ENCODE results near the gene UQCRHL.
"Not testable (repeated sequence)": the region's sequence is repeated elsewhere in the genome, so short reads cannot be mapped to it uniquely, and the experiment has no call there.

The UQCRHL gene

GRCh38 chr1:15807549-15807948, at the start of gene UQCRHL:
Gene UQCRHL (minus strand): TSS chr1:15807649. CDS start chr1:15807649, 0 bp downstream.
- DNase-seq = not testable (repeated sequence)

DNA sequence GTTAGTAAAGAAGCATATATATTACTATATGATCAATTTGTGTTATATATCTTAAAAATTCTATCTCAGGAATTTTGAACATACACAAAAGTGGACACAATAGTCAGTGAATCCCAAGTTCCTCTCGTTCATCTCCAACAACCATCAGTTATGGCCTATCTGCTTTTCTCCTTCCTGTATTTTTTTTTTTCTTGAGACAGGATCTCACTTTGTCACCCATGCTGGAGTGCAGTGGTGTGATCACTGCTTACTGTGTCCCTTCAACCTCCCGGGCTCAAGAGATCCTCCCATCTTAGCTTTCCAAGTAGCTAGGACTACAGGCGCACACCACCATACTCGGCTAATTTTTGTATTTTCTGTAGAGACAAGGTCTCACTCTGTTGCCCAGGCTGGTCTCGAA, 49.4 kb upstream of the UQCRHL start:
- DNase-seq = no peak

GRCh38 chr1:15852828-15853302, 45.4 kb upstream of the UQCRHL start:
- DNase-seq = no peak

- DNase-seq = no peak
Observed at GRCh38 chr1:15852036-15852827, 44.8 kb upstream of the UQCRHL start.

DNA sequence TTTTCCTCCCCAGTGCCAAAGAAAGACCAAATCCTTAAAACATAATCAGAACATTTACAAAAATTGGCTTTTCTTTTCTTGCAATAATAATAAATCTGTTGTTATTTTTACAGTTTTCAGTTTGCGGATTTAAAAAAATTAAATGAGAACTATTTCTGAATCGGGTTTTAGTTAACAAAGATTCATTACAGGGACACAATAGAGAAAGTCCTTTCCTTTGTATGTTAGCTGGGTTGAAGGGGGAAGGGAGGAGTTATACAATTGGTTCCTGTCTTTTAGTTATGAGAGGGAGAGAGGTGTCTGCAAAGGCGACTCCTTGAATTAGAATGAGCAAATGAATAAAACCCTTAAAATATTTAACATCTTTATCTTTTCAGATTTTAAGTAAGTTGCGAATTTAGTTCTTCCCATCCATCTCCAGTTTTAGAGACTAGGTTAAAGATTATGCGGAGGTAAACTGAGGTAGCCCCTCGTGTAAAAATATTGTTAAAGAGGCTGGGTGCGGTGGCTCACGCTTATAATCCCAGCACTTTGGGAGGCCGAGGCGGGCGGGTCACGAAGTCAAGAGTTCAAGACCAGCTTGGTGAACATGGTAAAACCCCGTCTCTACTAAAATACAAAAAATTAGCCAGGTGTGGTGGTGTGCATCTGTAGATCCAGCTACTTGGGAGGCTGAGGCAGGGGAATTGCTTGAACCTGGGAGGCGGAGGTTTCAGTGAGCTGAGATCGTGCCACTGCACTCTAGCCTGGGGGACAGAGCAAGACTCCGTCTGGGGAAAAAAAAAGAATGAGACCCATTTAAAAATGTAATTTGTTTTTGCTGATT, 44.0 kb upstream of the UQCRHL start:
- no peak for DNase-seq

- DNase-seq = no peak
Observed at GRCh38 chr1:15850471-15851001, 43.1 kb upstream of the UQCRHL start.

GRCh38 chr1:15849775-15850324, 42.4 kb upstream of the UQCRHL start:
- DNase-seq = no peak

- DNase-seq = peak; percentile 15 to 34 (median 24)
Observed at GRCh38 chr1:15848929-15849774, 41.7 kb upstream of the UQCRHL start.

DNA sequence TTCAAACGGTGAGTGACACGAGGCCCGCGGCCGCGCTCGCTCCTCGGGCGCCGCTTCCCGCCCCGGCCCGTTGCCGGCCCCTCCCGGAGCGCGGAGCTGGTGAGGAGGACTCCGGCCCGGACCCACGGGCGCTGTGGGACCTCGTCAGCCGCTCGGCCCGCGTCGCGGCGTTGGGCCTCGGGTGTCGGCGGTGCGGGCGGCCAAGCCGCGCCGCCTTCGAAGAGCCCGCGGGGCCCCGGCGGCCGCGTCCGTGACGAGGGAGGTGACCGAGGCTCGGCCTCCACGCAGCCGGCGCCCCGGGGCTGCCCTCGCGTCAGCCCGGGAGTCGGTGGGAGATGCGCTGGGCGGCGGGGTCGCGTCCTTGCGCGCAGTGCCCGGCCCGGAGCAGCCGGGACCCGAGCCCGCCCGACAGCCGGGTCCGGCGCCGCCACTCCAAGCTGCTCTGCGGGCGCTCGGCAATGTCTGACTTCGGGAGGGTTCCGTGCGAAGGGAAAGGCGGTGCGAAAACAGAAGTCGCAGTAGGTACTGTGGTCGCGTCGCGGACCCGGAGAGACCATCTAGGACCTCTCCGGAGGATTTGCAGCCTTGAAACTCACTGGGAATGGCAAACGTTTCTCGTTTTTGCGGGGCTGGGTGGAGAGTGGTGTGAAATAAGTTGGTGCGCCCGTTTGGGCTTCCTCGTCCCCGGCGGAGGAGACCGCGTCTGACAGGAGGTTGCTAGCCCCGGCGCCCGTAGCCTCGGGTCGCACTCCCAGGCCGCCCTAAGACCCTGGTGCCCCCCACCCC, 40.9 kb upstream of the UQCRHL start:
- DNase-seq = peak in 3 of 4 experiments; percentile 29 to 36 (median 33)

- DNase-seq = no peak
Observed at GRCh38 chr1:15847893-15848142, 40.4 kb upstream of the UQCRHL start.

GRCh38 chr1:15847100-15847892, 39.8 kb upstream of the UQCRHL start, which contains the start of gene SPEN:
Gene SPEN (plus strand): TSS chr1:15847707. CDS start chr1:15848068, 361 bp downstream.
- peak; percentile 92 to 99 (median 96) for DNase-seq

DNA sequence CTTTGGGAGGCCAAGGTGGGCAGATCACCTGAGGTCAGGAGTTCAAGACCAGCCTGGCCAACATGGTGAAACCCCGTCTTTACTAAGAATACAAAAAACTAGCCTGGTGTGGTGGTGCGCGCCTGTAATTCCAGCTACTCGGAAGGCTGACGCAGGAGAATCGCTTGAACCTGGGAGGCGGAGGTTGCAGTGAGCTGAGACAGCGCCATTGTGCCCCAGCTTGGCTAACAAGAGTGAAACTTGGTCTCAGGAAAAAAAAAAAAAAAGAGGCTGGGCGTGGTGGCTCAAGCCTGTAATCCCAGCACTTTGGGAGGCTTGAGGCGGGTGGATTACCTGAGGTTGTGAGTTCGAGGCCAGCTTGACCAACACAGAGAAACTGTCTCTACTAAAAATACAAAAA, 38.6 kb upstream of the UQCRHL start:
- DNase-seq = not testable (repeated sequence)

DNA sequence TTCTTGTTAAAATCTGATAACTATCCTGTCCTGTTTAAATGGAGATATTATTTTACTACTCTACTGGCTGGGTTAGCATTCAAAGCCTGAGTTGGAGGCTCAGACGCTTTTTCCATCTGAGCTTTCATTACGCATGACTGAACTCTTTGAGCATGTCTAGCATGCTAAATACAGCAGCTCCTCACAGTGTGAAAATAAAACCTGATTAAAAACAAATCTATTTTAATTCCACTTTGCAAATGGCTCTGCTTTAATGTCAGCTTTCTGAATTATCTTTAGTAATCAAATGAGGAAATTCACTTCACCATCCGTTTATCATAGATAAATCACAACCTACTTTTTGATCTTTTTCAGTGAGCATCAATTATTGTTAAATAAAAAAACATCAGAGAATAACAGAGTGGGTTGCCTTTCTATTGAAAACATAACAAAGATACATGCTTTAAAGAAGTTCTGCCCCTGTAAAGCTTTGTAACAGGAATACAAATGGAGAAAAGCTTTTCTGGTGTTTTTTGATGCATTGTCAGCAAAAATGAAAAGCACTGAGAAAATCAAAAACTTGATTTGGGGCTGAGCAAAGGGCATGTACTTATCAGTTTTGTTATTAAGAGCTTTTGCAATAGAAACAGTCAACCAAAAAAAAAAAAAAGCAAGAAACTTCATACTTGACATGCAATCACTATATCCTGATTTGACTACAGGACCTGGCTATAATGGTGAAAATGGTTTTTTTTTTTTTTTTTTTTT, 36.5 kb upstream of the UQCRHL start:
- DNase-seq = no peak

GRCh38 chr1:15838721-15839120, 31.3 kb upstream of the UQCRHL start:
- no peak for DNase-seq

DNA sequence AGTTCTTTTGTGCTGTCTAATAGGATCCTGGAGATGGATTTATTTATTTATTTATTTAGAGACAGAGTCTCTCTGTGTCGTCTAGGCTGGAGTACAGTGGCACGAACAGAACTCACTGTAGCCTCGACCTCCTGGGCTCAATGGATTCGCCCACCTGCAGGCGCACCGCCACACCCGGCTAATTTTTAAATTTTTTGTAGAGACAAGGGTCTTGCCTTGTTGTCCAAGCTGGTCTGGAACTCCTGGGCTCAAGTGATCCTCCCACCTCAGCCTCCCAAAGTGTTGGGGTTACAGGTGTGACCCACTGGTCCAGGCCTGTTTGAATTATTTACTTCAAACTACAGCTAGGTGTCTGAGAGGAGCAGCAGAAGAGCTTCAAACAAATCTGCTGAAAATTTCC, 30.5 kb upstream of the UQCRHL start:
- DNase-seq = no peak

DNA sequence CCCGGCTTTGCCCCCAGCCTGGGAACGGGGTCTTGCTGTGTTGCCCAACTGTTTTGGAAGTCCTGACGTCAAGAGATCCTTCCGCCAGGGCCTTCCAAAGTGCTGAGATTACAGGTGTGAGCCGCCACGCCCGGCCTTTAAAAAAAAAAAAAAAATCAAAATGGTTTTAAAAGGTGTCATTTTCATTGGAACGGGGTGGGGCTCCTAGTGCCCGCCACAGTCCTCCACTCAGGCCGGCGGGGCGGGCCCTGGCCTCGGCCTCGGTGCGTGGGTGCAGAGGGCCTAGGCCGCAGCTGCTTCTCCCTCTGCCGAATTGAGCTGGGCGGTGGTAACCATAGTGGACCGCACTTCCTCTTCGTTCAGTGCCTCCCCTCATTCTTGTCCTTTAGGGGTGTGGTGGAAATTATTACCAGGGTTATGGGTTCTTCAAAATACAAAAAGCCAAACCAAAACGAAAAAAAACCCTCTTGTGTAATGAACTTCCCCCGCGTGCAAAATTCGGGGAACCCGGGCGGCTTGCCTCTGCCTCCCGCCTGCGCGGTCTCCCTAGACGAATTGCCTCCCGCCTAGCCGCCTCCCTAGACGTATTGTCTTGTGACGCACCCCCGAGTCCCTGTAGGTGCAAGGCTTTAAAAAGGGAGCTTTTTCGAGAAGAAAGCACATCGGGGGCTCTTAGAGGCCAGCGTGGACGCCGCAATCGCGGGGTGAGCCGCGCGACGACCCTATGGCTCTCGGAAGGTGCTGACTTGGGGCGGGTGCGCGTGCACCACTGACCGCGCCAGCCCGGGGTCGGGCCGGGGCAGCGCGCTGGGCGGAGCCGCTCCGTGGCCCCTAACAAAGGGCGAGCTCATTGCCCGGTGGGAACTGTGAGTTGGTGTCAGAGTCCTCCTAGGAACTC, 29.6 kb upstream of the UQCRHL start:
- peak; percentile 32 to 41 (median 35) for DNase-seq

DNA sequence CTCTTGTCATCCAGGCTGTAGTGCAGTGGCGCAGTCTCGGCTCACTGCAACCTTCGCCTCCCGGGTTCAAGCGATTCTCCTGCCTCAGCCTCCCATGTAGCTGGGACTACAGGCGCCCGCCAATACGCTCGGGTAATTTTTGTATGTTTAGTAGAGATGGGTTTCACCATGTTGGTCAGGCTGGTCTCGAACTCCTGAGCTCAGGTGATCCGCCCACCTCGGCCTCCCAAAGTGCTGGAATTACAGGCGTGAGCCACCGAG, 29.0 kb upstream of the UQCRHL start:
- DNase-seq = not testable (repeated sequence)

- DNase-seq = peak; percentile 96 to 98 (median 97)
Observed at GRCh38 chr1:15835741-15836510, 28.5 kb upstream of the UQCRHL start.
